OCI-LY1 (cell line): Measurements from ENCODE around the gene ATP2B2.

Experiments used
- H2AFZ ChIP-seq: fragments of 200-600 bp; sonication (generic), shearing (Covaris generic); 2 replicates; pipeline ENCODE4 v1.6.0; 2014; ENCODE audit warnings: antibody characterized with exemption, mild to moderate bottlenecking, low read length
- H3F3A ChIP-seq: fragments of 200-600 bp; sonication (generic), shearing (Covaris generic); 2 replicates; pipeline ENCODE4 v1.6.0; 2014; ENCODE audit warnings: mild to moderate bottlenecking, antibody characterized with exemption, low read length, moderate library complexity; ENCODE audit not compliant: insufficient read depth
- H3K27ac ChIP-seq: fragments of 200-600 bp; sonication (generic); 2 replicates; pipeline ENCODE4 v1.5.1; 2014; ENCODE audit warnings: low read length, mixed run types, mild to moderate bottlenecking, low read depth; ENCODE audit not compliant: poor library complexity, severe bottlenecking
- H3K27me3 ChIP-seq: fragments of 200-600 bp; sonication (generic); 2 replicates; pipeline ENCODE4 v1.6.0; 2014; ENCODE audit warnings: antibody characterized with exemption, mild to moderate bottlenecking, low read length, moderate library complexity; ENCODE audit not compliant: insufficient read depth
- H3K36me3 ChIP-seq: fragments of 200-600 bp; sonication (generic); 2 replicates; pipeline ENCODE4 v1.6.1; 2014; ENCODE audit warnings: mild to moderate bottlenecking, antibody characterized with exemption, low read length, moderate library complexity, mixed read lengths; ENCODE audit not compliant: insufficient read depth
- H3K4me1 ChIP-seq: fragments of 200-600 bp; sonication (generic); 2 replicates; pipeline ENCODE4 v1.5.1; 2014; ENCODE audit warnings: mild to moderate bottlenecking, low read length, moderate library complexity; ENCODE audit not compliant: insufficient read depth, severe bottlenecking
- H3K4me2 ChIP-seq: fragments of 200-600 bp; sonication (generic), shearing (Covaris generic); 2 replicates; pipeline ENCODE4 v1.6.1; 2014; ENCODE audit warnings: low read length
- H3K4me3 ChIP-seq: fragments of 200-600 bp; sonication (generic); 2 replicates; pipeline ENCODE4 v1.5.1; 2014; ENCODE audit warnings: low read length, low read depth, mild to moderate bottlenecking, mixed read lengths; ENCODE audit not compliant: poor library complexity, severe bottlenecking
- H3K79me2 ChIP-seq: fragments of 200-600 bp; shearing (Covaris generic); 2 replicates; pipeline ENCODE4 v1.6.1; 2016; ENCODE audit warnings: mixed run types, low read length, mixed read lengths; ENCODE audit not compliant: insufficient read depth
- H3K9ac ChIP-seq: fragments of 200-600 bp; sonication (generic), shearing (Covaris generic); 2 replicates; pipeline ENCODE4 v1.6.1; 2014; ENCODE audit warnings: mild to moderate bottlenecking, low read length, mixed read lengths
- H3K9me2 ChIP-seq: fragments of 200-600 bp; sonication (generic), shearing (Covaris generic); 2 replicates; pipeline ENCODE4 v1.6.1; 2014; ENCODE audit warnings: low read depth, mild to moderate bottlenecking, low read length, mixed read lengths
- H3K9me3 ChIP-seq: fragments of 200-600 bp; shearing (Covaris generic); 2 replicates; pipeline ENCODE4 v1.6.1; 2014; ENCODE audit warnings: low read length, mixed read lengths
- H4K20me1 ChIP-seq: fragments of 200-600 bp; sonication (generic), shearing (Covaris generic); 2 replicates; pipeline ENCODE4 v1.6.0; 2016; ENCODE audit warnings: mild to moderate bottlenecking, low read length; ENCODE audit not compliant: insufficient read depth
- EZH2 ChIP-seq: fragments of 200-600 bp; sonication (generic), shearing (Covaris generic); IDR thresholded peaks from 2 replicates; pipeline ENCODE4 v1.8.0; 2017; ENCODE audit warnings: borderline replicate concordance, mixed run types, mild to moderate bottlenecking, antibody characterized with exemption, low read length, moderate library complexity, mixed read lengths
- TF ChIP-seq, protein P1 (sequence below): fragments of 200-600 bp; sonication (generic), shearing (Covaris generic); IDR thresholded peaks from 2 replicates; pipeline ENCODE4 v1.5.1; 2017; ENCODE audit warnings: mild to moderate bottlenecking, antibody characterized with exemption, low read length, moderate library complexity, mixed read lengths

ATP2B2 gene

DNA sequence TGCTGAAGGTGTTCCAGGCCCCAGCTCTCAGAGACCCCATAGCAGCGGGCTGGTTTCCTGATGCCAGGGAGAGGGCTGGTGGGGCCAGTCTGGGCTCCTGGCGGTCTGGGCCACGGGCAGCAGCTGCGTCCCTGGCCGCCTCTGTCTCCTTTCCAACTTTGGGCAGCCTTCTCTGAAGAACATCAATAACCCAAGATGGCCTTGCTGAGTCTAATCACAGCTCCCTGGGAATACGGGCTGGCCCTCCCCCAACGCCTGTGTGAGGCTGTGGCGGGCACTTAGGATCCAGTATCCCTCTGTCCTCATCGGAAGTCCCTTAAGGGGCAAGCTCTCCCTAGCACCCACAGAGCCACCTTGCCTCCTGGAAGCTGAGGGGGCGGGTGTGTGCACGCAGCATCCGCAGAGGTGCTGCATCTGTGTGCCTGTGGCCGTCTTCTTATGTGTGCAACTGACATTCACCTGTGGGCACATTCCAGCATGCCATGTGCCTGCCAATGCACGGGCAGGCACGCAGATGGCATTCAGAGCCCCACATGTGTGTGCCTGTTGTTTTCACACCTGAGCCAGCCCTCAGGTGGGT is 2.1 kb downstream of the ATP2B2 start:
- no peak overlapping the region for H3K9ac ChIP-seq
- no peaks in the 10 kb centered on the region for H3K79me2 ChIP-seq
- H3K4me1 ChIP-seq, result no peaks in the 10 kb centered on the region
- H2AFZ ChIP-seq, result no peak overlapping the region
- H3K36me3 ChIP-seq, result no peaks in the 10 kb centered on the region
- H4K20me1 ChIP-seq, result no peaks in the 10 kb centered on the region
- H3K4me2 ChIP-seq, result no peak overlapping the region
- H3K27me3 ChIP-seq, result no peaks in the 10 kb centered on the region; the same call in 1 of the 2 replicates
- no peak overlapping the region for H3K4me3 ChIP-seq
- H3K27ac ChIP-seq, result no peak overlapping the region
- H3K9me3 ChIP-seq, result no peaks in the 10 kb centered on the region
- H3K9me2 ChIP-seq, result no peaks in the 10 kb centered on the region
- no peaks in the 10 kb centered on the region for H3F3A ChIP-seq
- no peak for TF ChIP-seq EZH2
- TF ChIP-seq, protein P1, sequence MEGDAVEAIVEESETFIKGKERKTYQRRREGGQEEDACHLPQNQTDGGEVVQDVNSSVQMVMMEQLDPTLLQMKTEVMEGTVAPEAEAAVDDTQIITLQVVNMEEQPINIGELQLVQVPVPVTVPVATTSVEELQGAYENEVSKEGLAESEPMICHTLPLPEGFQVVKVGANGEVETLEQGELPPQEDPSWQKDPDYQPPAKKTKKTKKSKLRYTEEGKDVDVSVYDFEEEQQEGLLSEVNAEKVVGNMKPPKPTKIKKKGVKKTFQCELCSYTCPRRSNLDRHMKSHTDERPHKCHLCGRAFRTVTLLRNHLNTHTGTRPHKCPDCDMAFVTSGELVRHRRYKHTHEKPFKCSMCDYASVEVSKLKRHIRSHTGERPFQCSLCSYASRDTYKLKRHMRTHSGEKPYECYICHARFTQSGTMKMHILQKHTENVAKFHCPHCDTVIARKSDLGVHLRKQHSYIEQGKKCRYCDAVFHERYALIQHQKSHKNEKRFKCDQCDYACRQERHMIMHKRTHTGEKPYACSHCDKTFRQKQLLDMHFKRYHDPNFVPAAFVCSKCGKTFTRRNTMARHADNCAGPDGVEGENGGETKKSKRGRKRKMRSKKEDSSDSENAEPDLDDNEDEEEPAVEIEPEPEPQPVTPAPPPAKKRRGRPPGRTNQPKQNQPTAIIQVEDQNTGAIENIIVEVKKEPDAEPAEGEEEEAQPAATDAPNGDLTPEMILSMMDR, result no peak

- no peaks in the 10 kb centered on the region for H3K36me3 ChIP-seq
- H3K9me3 ChIP-seq, result no peaks in the 10 kb centered on the region
- no peak overlapping the region for H2AFZ ChIP-seq
- no peak overlapping the region for H3K27ac ChIP-seq
- H3K9me2 ChIP-seq, result no peaks in the 10 kb centered on the region
- no peaks in the 10 kb centered on the region for H3F3A ChIP-seq
- no peaks in the 10 kb centered on the region for H3K79me2 ChIP-seq
- no peak for TF ChIP-seq EZH2
- TF ChIP-seq, protein P1, result no peak
- H4K20me1 ChIP-seq, result no peaks in the 10 kb centered on the region
- H3K4me1 ChIP-seq, result no peaks in the 10 kb centered on the region
- no peak overlapping the region for H3K9ac ChIP-seq
- H3K4me2 ChIP-seq, result no peak overlapping the region
- H3K4me3 ChIP-seq, result no peak overlapping the region
- H3K27me3 ChIP-seq, result no peaks in the 10 kb centered on the region; the same call in 1 of the 2 replicates
These were observed 3.1 kb downstream of the ATP2B2 start for GRCh38 chr3:10502185-10502880.

- Histone ChIP-seq H3F3A (no peaks in the 10 kb centered on the region), H3K4me1 (no peaks in the 10 kb centered on the region), H3K79me2 (no peaks in the 10 kb centered on the region), H3K4me3 (no peak overlapping the region), H2AFZ (no peak overlapping the region), H4K20me1 (no peaks in the 10 kb centered on the region), H3K27ac (no peak overlapping the region), H3K36me3 (no peaks in the 10 kb centered on the region), H3K9me3 (no peaks in the 10 kb centered on the region), H3K9me2 (no peaks in the 10 kb centered on the region), H3K9ac (no peak overlapping the region), H3K4me2 (no peak overlapping the region), H3K27me3 (no peaks in the 10 kb centered on the region; the same call in 1 of the 2 replicates)
- no peak for TF ChIP-seq EZH2
- TF ChIP-seq, protein P1, result no peak
These were observed 3.7 kb downstream of the ATP2B2 start for GRCh38 chr3:10501664-10502052.
